SK-N-SH (cell line): Measurements from ENCODE around the gene GIT2. TPM values are rescaled to one million over a fixed set of nuclear protein-coding genes. Genes with fewer than 3 reads are reported as not detected.

ENCODE experiments used
- CTCF ChIA-PET: fragments of 300-600, 350-600 bp; formaldehyde crosslinking; extraction: SDS; loops from one replicate; lab custom pipeline; 2021; lab: Yijun Ruan, JAX
- POLR2A ChIA-PET: fragments of 350-600 bp; sonication (Branson Sonifier 250); formaldehyde crosslinking; extraction: SDS; loops from one replicate; lab custom pipeline; 2020; ENCODE audit warnings: antibody characterized with exemption, inconsistent platforms; lab: Yijun Ruan, JAX
- DNase-seq: peaks from one replicate; pipeline ENCODE4 v3.0.0; 2012
- H2AFZ ChIP-seq: fragments of 200-600 bp; sonication (generic); 2 replicates; pipeline ENCODE4 v1.8.1; 2016; ENCODE audit warnings: antibody characterized with exemption, mild to moderate bottlenecking, low read depth
- H3F3A ChIP-seq: fragments of 200-600 bp; sonication (generic); replicated peaks from 2 replicates; pipeline ENCODE3; 2016; ENCODE audit warnings: antibody characterized with exemption, mild to moderate bottlenecking; ENCODE audit not compliant: insufficient read depth
- H3K27ac ChIP-seq, 2 experiments: fragments of 200-500 bp in 1 of 2; fragments of 200-600 bp in 1 of 2; sonication (Bioruptor generic) in 1 of 2; sonication (generic), shearing (Covaris generic) in 1 of 2; 2 replicates each; pipeline versions ENCODE4 v1.5.1 to v1.6.1; 2014 to 2016; ENCODE audit warnings: low read depth in 2 of 2, inconsistent platforms in 1 of 2, low read length in 1 of 2, mild to moderate bottlenecking in 1 of 2, mixed read lengths in 1 of 2
- H3K27me3 ChIP-seq: fragments of 200-600 bp; sonication (generic), shearing (Covaris generic); 2 replicates; pipeline ENCODE4 v1.6.1; 2016; ENCODE audit warnings: mixed run types; ENCODE audit not compliant: insufficient read depth
- H3K36me3 ChIP-seq, 2 experiments: fragments of 200-500 bp in 1 of 2; fragments of 200-600 bp in 1 of 2; sonication (Bioruptor generic) in 1 of 2; sonication (generic) in 1 of 2; replicated peaks in 1 of 2; 2 replicates each; pipeline versions ENCODE3 to v1.5.1; 2014 to 2016; ENCODE audit warnings: low read length in 1 of 2, mild to moderate bottlenecking in 1 of 2; ENCODE audit not compliant: insufficient read depth in 2 of 2, control insufficient read depth in 1 of 2
- H3K4me1 ChIP-seq, 2 experiments: fragments of 200-500 bp in 1 of 2; fragments of 200-600 bp in 1 of 2; sonication (Bioruptor generic) in 1 of 2; sonication (generic), shearing (Covaris generic) in 1 of 2; 2 replicates each; pipeline versions ENCODE4 v1.5.1 to v1.6.1; 2014 to 2016; ENCODE audit warnings: low read depth in 1 of 2, low read length in 1 of 2, mixed run types in 1 of 2; ENCODE audit not compliant: insufficient read depth in 2 of 2, control insufficient read depth in 1 of 2
- H3K4me2 ChIP-seq: fragments of 200-600 bp; sonication (generic), shearing (Covaris generic); 2 replicates; pipeline ENCODE4 v1.6.1; 2017; ENCODE audit warnings: mixed run types
- H3K4me3 ChIP-seq, 2 experiments: fragments of 200-500 bp in 1 of 2; fragments of 200-600 bp in 1 of 2; sonication (Bioruptor generic) in 1 of 2; sonication (generic), shearing (Covaris generic) in 1 of 2; 2 replicates each; pipeline versions ENCODE4 v1.5.1 to v1.8.1; 2014 to 2016; ENCODE audit warnings: low read depth in 2 of 2, inconsistent platforms in 1 of 2, low read length in 1 of 2, mild to moderate bottlenecking in 1 of 2, mixed read lengths in 1 of 2, moderate library complexity in 1 of 2
- H3K79me2 ChIP-seq: fragments of 200-600 bp; sonication (generic); 2 replicates; pipeline ENCODE4 v1.8.1; 2017; ENCODE audit warnings: mild to moderate bottlenecking; ENCODE audit not compliant: insufficient read depth
- H3K9ac ChIP-seq: fragments of 200-600 bp; sonication (generic); 2 replicates; pipeline ENCODE4 v1.6.1; 2017; ENCODE audit warnings: mixed run types
- H3K9me2 ChIP-seq: fragments of 200-600 bp; sonication (generic); 2 replicates; pipeline ENCODE4 v1.6.1; 2017; ENCODE audit warnings: mixed run types
- H3K9me3 ChIP-seq: fragments of 200-600 bp; sonication (generic); 2 replicates; pipeline ENCODE4 v1.6.1; 2017; ENCODE audit warnings: mixed run types, mild to moderate bottlenecking, moderate library complexity
- H4K20me1 ChIP-seq: fragments of 200-600 bp; sonication (generic); 2 replicates; pipeline ENCODE4 v1.6.1; 2017; ENCODE audit warnings: mild to moderate bottlenecking, mixed run types; ENCODE audit not compliant: insufficient read depth
- EP300 ChIP-seq, 2 experiments: IDR thresholded peaks; 2 replicates each; pipeline versions ENCODE4 v1.4.0 to v1.6.1; 2012; ENCODE audit warnings: borderline replicate concordance in 1 of 2, low read depth in 1 of 2, low read length in 1 of 2
- EZH2phosphoT487 ChIP-seq: fragments of 200-600 bp; sonication (generic); IDR thresholded peaks from 2 replicates; pipeline ENCODE4 v1.6.1; 2017; ENCODE audit warnings: low read depth, mixed run types, mild to moderate bottlenecking, antibody characterized with exemption, moderate library complexity, borderline replicate concordance
- GABPA ChIP-seq: IDR thresholded peaks from 2 replicates; pipeline ENCODE4 v1.4.0; 2012; ENCODE audit warnings: low read depth, mild to moderate bottlenecking
- JUND ChIP-seq: IDR thresholded peaks from 2 replicates; pipeline ENCODE4 v1.4.0; 2012
- MEF2A ChIP-seq: IDR thresholded peaks from 2 replicates; pipeline ENCODE4 v1.4.0; 2012; ENCODE audit warnings: low read depth, borderline replicate concordance
- MXI1 ChIP-seq: IDR thresholded peaks from 2 replicates; pipeline ENCODE4 v1.6.1; 2012; ENCODE audit warnings: mild to moderate bottlenecking, low read depth, low read length, improper control_type of control experiment
- NRF1 ChIP-seq: IDR thresholded peaks from 2 replicates; pipeline ENCODE4 v1.6.1; 2012; ENCODE audit warnings: low read depth, mild to moderate bottlenecking, low read length
- RCOR1 ChIP-seq: fragments of 150-350 bp; IDR thresholded peaks from 2 replicates; pipeline ENCODE4 v1.6.1; 2017; ENCODE audit warnings: antibody characterized with exemption, low read length
- RFX5 ChIP-seq: IDR thresholded peaks from 2 replicates; pipeline ENCODE4 v1.6.1; 2012; ENCODE audit warnings: mild to moderate bottlenecking, improper control_type of control experiment, low read length
- RXRA ChIP-seq: IDR thresholded peaks from 2 replicates; pipeline ENCODE4 v1.4.0; 2012; ENCODE audit warnings: low read depth, mild to moderate bottlenecking, borderline replicate concordance
- SMC3 ChIP-seq: IDR thresholded peaks from 2 replicates; pipeline ENCODE4 v1.6.1; 2012; ENCODE audit warnings: low read depth, low read length, improper control_type of control experiment
- TAF1 ChIP-seq: IDR thresholded peaks from 2 replicates; pipeline ENCODE4 v1.6.1; 2012; ENCODE audit warnings: low read depth, mild to moderate bottlenecking, low read length, moderate library complexity, borderline replicate concordance
- TCF12 ChIP-seq: IDR thresholded peaks from 2 replicates; pipeline ENCODE4 v1.4.0; 2012
- TEAD4 ChIP-seq: IDR thresholded peaks from 2 replicates; pipeline ENCODE4 v1.4.0; 2012; ENCODE audit warnings: mild to moderate bottlenecking, borderline replicate concordance; ENCODE audit not compliant: insufficient read depth
- YY1 ChIP-seq: IDR thresholded peaks from 2 replicates; pipeline ENCODE4 v1.4.0; 2012; ENCODE audit warnings: low read depth, mild to moderate bottlenecking
- WGBS: methylation state at CpG from one replicate; pipeline ENCODE4 v1.1.6; 2017; ENCODE audit warnings: low lambda C conversion rate; 5-methylcytosine and 5-hydroxymethylcytosine counted together
- polyA plus RNA-seq, 3 experiments: library from polyadenylated mRNA; depleted of rRNA; stranded (reverse); fragments of >200 nt; gene quantifications; 2 replicates each; pipeline ENCODE4 v1.2.3, GENCODE V29; 2012
- TF ChIP-seq, protein P1 (sequence below): IDR thresholded peaks from 2 replicates; pipeline ENCODE4; 2012
- TF ChIP-seq, protein P2 (sequence below): IDR thresholded peaks from 2 replicates; pipeline ENCODE4 v1.4.0; 2012; ENCODE audit warnings: low read depth, borderline replicate concordance
- TF ChIP-seq, protein P3 (sequence below): IDR thresholded peaks from 2 replicates; pipeline ENCODE4 v1.4.0; 2012; ENCODE audit warnings: low read depth
- TF ChIP-seq, protein P4 (sequence below): fragments of 150-350 bp; IDR thresholded peaks from 2 replicates; pipeline ENCODE4 v1.6.1; 2017; ENCODE audit warnings: antibody characterized with exemption, low read length, low read depth, borderline replicate concordance

GIT2 gene
- polyA plus RNA-seq, 1 of the 3 experiments (the other 2 are of a cell fraction) = 21.2 TPM

DNA sequence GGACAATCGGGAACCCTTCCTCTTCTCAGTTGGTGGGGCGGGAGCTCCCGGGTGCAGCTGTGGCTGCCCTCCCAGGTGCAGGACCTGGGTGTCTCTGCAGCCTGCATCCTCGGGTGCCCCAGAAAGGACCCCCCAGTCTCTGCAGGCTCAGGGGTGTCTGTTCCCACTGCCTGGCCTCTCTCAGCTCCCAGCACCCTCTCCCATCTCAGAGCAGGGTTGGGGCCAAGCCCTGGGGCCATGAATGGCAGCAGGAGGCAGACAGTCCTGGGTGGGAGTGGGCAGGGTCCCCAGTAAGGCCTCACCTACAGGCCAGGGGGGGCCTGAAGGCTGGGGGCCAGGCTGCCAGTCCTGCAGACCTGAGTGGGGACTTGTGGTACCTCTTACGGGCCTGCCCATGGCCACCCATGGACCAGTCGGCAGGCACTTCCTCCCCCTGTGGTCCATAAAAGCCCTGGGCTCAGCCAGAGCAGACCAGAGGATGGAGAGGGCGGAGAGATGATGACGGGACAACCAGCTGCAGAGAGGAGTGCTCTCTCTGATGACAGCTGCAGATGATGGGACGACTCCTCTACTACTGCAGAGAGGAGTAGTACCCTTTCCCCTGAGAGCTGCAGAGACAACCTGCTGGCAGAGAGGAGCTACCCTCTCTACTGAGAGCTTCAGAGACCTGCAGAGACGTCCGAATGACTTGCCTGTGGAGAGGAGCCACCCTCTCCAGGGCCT, 69.5 kb downstream of the GIT2 start:
- no peak overlapping the region for H3K4me2 ChIP-seq
- WGBS = 86% methylated on average over 4 of the region's 11 CpGs
- no peaks in the 10 kb centered on the region for H3K4me1 ChIP-seq
- peaks cover 5 to 17% of the 10 kb centered on the region in 2 experiments for H3K36me3 ChIP-seq
- POLR2A ChIA-PET = no interaction called here
- TF ChIP-seq, protein P1, sequence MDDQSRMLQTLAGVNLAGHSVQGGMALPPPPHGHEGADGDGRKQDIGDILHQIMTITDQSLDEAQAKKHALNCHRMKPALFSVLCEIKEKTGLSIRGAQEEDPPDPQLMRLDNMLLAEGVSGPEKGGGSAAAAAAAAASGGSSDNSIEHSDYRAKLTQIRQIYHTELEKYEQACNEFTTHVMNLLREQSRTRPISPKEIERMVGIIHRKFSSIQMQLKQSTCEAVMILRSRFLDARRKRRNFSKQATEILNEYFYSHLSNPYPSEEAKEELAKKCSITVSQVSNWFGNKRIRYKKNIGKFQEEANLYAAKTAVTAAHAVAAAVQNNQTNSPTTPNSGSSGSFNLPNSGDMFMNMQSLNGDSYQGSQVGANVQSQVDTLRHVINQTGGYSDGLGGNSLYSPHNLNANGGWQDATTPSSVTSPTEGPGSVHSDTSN = no peak
- TF ChIP-seq, protein P2, sequence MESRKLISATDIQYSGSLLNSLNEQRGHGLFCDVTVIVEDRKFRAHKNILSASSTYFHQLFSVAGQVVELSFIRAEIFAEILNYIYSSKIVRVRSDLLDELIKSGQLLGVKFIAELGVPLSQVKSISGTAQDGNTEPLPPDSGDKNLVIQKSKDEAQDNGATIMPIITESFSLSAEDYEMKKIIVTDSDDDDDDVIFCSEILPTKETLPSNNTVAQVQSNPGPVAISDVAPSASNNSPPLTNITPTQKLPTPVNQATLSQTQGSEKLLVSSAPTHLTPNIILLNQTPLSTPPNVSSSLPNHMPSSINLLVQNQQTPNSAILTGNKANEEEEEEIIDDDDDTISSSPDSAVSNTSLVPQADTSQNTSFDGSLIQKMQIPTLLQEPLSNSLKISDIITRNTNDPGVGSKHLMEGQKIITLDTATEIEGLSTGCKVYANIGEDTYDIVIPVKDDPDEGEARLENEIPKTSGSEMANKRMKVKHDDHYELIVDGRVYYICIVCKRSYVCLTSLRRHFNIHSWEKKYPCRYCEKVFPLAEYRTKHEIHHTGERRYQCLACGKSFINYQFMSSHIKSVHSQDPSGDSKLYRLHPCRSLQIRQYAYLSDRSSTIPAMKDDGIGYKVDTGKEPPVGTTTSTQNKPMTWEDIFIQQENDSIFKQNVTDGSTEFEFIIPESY = no peak
- TF ChIP-seq EP300 (IDR thresholded peaks at IDR 0.05; ENCODE audit: borderline replicate concordance in 1 of 2, low read depth in 1 of 2, low read length in 1 of 2) (no peak), RCOR1 (no peak), RXRA (no peak), TAF1 (no peak), RFX5 (no peak), NRF1 (no peak), SMC3 (no peak), EZH2phosphoT487 (no peak), TEAD4 (no peak), MEF2A (no peak), TCF12 (no peak), YY1 (no peak), JUND (no peak), MXI1 (no peak), GABPA (no peak)
- TF ChIP-seq, protein P3, sequence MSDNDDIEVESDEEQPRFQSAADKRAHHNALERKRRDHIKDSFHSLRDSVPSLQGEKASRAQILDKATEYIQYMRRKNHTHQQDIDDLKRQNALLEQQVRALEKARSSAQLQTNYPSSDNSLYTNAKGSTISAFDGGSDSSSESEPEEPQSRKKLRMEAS = no peak
- TF ChIP-seq, protein P4, sequence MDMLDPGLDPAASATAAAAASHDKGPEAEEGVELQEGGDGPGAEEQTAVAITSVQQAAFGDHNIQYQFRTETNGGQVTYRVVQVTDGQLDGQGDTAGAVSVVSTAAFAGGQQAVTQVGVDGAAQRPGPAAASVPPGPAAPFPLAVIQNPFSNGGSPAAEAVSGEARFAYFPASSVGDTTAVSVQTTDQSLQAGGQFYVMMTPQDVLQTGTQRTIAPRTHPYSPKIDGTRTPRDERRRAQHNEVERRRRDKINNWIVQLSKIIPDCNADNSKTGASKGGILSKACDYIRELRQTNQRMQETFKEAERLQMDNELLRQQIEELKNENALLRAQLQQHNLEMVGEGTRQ = no peak
- DNase-seq = no peak
- H3K9ac ChIP-seq = no peak overlapping the region
- no peaks in the 10 kb centered on the region for H3K79me2 ChIP-seq
- no peak overlapping the region for H3K4me3 ChIP-seq
- H3K27ac ChIP-seq = no peak overlapping the region
- H3K9me3 ChIP-seq = no peaks in the 10 kb centered on the region
- no peaks in the 10 kb centered on the region for H3K27me3 ChIP-seq
- no peaks in the 10 kb centered on the region for H3F3A ChIP-seq
- H3K9me2 ChIP-seq = no peaks in the 10 kb centered on the region
- no peak overlapping the region for H2AFZ ChIP-seq
- no peaks in the 10 kb centered on the region for H4K20me1 ChIP-seq
- CTCF ChIA-PET = interaction anchor here (0.6 to 6.1 kb wide), 7 partner anchors 10 to 152 kb away, joined by 3 to 43 read pairs (median 3); no protein-coding TSS in a partner anchor
